Inflammatory macrophage treated with lipopolysaccharide for 4 hours (primary cell): Measurements from ENCODE around the gene CAMTA1.

Source experiments
- DNase-seq: peaks from one replicate; pipeline ENCODE4 v3.0.0-alpha.2; 2020

CAMTA1 gene

DNA sequence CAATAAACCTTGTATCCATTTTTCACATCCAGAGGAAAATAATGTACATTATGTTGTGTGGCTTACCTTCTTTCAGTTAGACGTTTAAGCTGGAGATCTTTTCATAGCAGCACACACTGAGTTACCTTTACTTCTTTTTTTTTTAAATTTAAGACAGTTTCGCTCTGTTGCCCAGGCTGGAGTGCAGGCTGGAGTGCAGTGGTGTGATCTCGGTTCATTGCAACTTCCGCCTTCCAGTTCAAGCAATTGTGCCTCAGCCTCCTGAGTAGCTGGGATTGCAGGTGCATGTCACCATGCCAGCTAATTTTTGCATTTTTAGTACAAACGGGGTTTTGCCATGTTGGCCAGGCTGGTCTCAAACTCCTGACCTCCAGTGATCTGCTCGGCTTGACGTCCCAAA, 7.4 kb upstream of the CAMTA1 start:
- DNase-seq: no peak

DNA sequence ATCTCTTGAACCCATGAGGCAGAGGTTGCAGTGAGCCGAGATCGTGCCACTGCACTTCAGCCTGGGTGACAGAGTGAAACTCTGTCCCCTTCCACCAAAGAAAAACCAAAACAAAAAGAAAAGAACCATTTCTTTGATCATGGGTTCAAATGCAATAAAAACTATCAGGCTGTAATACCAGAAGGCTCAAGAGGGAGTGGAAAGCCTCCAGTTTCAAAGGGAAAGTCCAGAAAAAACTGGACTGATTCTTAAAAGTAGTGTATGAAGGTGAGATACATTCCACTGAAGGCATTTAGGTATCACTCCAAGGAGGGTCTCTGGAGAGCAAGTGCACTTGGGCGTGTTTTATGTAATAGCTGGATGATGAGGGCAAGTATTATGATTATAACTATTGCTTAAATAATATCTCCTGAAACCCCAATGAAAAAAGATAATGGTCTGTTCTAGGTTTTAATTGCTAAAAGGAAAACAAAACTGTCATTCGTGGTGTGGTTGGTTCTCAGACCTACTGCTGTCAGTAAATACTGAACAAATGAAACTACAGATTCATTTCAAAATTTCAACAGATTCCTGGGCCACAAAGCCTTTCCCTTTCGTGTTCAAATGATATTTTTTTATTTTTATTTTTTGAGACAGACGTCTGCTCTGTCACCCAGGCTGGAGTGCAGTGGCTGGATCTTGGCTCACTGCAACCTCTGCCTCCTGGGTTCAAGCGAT, 6.0 kb upstream of the CAMTA1 start:
- no peak for DNase-seq

DNA sequence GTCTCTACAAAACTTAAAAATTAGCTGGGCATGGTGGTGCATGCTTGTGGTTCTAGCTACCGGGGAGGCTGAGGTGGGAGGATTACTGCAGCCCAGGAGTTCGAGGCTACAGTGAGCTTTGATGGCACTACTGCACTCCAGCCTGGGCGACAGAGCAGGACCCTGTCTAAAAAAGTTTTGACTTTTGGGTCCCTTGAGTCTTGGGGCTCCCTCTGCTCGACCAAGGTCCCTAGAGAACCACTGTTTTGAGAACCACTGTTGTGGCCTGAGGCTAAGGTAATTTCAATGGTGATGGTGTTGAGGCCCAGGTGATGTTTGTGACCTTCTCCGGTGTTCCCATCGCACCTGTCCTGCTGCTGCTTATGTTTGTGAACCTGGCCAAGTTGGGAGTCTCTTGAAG, 3.1 kb upstream of the CAMTA1 start:
- DNase-seq: no peak

DNA sequence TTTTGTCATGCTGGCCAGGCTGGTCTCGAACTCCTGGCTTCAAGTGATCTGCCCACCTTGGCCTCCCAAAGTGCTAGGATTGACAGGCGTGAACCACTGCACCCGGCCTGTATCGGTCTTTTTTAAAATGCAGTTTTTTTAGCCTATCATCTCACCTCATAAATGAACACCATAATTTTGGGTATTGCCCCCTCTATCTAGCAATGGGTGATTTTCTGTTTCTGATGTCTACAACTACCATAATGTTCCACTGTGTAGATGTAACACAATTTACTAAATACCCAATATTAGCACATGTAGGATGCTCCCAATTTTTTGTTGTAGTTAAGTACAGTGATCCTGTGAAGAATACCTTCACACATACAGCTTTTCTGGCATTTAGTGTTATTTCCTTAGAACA, 2.0 kb upstream of the CAMTA1 start:
- DNase-seq: no peak

DNA sequence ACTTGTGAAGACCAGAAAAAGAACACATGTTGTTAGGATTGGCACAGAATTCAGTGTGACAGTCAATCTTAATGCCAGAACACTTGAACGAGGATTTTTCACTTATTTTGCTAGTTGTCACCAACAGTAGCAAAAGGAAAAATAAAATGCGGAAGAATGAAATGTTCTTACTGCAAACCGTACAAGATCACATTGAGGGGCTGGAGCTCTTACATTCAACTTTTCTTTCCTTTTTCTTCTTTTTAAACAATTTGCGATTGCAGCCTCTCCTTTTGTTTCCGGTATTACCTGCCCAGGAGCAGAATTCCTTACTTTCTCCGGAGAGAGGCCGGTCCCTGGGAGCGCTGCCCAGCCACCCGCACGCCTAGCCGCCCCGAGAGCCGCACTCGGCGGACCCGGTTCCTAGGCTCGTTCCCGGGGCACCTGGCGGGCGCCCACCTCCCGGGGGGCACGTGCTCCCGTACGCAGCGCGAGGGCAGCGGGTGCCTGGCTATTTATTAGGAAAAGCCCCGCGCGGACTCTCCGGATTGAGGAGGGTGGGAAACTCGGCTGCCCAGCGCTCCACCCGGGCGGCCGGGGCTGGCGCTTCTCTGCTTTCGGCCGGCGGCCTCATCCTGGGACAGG, 1.2 kb upstream of the CAMTA1 start:
- peak; percentile 52 for DNase-seq

DNA sequence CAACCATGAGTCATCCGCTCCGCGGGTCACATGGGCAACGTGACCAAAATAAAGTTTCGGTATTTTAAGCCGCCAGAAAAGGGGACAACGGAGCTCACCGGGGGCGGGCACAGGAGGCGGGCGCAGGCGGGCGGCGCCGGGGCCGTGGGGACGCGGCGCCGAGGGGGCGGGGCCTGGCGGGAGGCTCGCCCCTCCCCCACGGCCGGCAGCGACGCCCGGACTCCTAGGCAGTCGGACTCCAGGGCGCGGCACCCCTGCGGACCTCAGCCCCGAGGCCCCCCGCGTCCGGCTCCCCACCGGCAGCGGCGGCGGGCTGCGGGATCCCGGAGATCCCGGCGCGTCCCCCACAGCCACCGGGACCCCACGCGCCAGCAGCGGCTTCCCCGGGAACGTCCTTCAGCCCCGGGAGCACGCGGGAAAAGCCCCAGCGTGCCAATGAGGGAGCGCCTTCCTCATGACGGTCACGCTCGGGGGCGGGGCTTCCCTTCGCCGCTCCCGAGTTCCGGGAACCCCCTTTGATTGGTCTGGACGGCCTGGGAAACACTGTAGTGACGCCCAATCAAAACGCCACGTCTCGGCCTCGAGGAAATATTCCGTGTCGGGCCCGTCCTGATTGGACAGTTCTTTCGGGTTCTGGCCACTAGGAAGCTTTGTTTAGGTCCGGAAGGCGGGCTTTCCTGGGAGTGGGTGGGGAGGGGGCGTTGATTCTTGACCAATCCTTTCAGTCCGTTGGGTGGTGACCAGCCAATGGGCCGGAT, 515 bp upstream of the CAMTA1 start:
- DNase-seq: peak; percentile 100

DNA sequence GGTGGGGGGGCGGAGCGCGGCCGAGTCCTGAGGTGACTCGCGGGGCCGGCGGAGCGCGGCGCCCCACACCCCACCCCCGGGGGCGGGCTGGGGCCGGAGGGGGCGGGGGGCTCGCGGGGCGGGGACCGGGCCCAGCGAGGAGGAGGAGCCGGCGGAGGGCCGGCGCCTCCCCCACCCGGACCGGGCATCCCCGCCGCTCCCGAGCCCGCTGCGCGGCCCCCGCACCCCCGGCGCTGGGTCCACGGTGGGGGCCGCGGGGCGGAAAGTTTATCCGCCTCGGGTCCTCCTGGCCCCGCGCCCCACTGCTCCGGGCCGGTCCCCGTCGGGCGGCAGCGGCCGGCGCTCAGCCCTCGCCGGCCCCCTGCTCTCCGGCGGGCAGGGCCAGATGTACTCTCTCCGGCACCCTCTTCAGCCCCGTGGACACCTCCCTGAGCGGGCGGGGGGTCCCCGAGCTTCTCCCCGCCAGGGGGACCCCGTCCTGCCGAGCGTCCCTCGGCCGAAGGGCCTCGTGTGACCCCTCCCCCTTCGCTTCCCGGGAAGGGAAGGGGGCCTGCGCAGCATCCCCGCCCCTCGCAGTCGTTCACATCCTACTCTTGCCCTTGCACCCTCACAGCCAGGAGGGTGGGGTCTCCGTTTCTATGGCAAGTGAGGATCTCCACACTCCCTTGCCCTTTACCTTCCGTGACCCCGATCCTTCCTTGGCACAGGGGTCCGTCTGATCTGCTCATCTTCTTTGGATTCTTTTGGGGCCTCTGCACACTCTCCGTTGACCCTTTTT, 663 bp downstream of the CAMTA1 start:
- peak; percentile 24 for DNase-seq

DNA sequence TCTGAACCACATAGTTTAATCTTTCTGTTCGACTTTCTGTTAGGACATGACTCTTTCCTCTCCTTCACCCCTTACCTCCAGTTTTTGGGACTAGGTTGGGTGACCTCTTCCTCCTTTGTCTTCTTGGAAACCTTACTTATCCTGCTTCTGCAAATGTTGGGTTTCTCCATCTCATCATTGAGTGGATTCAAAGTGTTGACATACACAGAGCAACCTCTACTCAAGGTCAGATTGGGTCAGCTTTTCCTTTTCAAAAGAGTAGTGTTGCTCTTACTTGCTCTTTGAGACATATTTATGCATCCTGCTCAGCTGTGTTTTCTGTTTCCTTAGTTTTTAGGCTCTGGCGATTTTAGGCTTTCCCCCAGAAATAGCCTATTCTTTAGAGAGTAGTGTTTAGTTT, 3.7 kb downstream of the CAMTA1 start:
- peak; percentile 34 for DNase-seq

DNA sequence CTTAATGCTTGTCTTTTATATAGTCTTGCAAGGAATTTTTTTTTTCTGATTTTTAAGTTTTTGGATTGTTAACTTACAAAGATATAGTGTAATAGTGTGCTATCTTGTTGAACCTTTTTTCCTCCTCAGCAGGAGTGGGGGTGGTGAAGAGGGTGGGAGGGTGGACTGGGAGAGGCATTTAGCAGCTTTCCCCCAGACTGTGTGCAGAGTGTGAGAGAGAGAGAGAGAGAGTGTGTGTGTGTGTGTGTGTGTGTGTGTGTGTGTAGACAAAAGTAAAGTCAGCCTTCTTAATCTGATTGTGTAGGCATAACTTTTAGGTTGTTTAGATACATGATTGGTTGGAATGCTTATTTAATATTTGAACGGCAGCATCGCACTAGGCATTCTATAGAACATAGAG, 4.9 kb downstream of the CAMTA1 start:
- DNase-seq: no peak

DNA sequence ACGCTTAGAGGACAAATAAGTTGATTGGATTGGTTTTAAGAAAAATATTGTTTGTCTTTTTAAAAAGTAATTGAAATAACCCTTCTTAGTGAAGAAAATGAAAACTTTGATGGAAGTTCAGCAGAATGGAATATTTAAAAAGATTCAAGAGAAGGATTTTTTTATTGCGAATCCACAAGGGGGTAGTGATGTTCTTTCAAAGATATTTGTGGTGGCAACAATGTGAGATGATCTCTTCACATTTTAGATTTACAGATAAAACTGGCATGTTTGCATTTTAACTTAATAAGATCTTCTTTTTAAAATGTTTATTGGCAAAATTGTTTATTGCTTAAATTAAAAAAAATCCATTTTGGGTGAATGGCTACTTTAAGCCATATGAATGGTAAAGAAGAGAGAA, 8.9 kb downstream of the CAMTA1 start:
- peak; percentile 34 for DNase-seq

DNA sequence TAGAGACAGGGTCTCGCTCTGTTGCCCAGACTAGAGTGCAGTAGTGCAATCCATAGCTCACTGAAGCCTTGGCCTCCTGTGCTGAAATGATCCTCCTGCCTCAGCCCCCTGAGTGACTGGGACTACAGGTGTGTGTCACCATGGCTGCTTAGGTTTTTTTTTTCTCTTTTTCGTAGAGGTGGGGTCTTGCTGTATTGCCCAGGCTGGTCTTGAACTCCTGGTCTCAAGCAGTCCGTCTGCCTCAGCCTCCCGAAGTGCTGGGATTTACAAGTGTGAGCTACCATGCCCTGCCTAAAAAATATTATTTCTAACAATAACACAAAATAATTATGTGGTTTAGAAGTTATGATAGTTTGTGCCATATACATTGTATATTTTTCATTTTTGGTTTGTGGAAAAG, 9.9 kb downstream of the CAMTA1 start:
- DNase-seq: no peak

DNA sequence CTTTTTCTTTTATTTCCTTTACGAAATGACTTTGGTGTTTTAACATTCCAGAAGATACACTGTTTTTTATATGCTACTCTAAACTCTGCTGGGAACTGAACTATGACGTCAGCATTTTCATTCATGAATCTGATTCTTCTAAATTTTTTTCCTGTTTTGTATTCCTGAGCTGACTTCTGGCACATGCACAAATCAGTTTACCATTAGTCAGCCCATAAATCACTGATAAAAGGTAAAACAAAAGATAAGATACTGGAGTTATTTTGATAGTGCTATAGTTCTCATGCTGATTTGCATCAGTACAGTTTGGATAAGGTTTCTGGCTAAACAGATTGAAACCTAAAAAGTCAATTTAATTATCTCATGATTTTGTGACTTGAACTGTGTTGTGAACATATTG, 10.4 kb downstream of the CAMTA1 start:
- no peak for DNase-seq

DNA sequence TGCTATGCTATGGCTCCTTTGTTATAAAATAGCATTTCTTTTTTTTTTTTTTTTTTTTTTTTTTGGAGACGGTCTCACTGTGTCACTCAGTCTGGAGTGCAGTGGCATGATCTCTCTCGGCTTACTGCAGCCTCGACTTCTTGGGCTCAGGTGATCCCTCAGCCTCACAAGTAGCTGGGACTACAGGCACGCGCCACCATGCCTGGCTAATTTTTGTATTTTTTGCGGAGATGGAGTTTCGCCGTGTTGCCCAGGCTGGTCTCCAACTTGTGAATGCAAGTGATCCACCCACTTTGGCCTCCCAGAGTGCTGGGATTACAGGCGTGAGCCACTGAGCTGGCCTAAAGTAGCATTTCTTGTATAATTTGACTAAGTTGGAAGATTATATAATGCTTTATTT, 10.8 kb downstream of the CAMTA1 start:
- no peak for DNase-seq

DNA sequence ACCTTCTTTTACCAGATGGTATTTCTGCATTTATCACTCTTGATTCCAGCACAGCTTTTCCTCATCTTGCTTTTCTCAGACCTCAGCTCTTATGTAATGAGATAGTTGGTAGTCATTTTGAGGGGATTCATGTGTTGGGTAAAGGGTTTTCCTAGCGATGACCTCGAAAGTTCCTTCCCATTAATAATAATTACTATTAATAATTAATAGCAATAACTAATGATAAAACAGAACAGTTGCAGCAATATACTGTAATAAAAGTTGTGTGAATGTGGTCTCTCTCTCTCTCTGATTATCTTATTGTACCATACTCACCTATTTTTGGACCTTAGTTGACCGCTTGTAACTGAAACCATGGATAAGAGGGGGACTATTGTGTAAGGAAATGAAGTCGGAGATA, 14.2 kb downstream of the CAMTA1 start:
- no peak for DNase-seq

DNA sequence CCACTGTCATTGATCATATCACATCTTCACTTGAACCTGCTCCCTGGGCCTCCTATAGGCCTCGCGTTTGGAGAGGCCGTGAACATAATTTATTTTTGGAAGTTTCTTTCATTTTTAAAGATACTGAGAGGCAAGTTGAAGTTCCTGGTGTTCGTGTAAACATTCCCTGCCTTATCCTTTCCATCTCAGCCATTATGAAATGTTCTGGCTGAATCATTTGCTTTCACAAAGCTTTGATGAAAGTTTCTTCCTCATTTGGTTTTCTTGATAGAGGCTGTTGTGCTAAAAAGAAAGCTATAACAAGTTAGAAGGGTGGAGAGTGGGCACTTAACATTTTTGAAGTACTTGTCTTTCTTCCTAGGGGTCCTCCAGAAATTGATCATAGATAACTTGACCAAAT, 15.5 kb downstream of the CAMTA1 start:
- DNase-seq: peak; percentile 79

DNA sequence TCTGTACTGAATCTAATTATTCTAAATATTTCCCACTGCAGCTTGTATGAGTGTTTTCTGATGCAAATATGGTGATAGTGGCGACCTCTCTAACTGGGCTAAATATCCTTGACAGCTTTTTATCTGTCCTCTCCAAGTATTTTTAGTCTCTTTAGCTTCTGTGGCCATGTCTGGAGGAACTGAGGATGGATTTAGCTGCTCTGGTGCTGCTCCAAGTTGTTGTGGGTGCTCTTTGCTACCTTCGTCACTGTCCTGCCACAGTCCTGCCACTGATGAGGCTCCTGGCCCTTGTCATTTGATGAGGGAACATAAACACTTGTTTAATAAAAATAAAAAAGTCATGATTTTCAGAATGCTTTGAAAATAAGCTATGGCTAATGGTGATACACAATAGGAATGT, 15.9 kb downstream of the CAMTA1 start:
- DNase-seq: no peak

DNA sequence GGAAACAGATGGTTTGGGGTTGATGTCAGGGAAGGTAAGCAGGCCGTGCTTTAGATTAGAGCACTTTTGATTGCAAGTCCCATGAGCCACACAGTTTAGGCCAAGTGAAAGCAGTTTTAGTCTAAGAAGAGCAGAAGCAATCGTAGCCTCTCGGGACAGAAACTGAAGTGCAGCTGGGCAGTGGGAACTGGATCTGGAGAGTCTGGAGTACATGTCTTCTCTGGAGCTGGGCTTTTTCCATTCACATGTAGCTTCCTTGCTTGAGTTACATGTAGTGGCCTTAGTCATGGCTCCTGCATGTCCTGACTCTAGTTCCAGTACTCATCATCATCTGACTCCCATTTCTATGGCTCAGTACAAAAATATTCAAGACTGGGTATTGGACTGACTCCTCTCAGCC, 16.7 kb downstream of the CAMTA1 start:
- no peak for DNase-seq

DNA sequence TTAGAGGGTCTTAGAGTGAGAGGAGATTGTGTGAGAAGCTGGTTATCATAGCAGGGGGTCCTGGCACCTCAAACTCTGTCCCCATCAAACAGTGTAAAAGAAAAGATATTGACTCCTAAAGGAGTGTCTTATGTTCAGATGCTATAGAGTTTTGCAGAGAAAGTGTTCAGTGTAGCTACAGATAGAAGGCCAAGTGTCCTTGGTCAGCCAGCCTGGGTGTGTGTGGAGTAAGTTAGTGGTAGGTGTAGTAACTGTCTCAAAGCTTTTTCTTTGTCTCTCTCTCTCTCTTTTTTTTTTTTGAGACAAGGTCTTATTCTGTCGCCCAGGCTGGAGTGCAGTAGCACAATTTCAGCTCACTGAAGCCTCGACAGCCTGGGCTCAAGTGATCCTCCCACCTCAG, 17.2 kb downstream of the CAMTA1 start:
- DNase-seq: no peak

DNA sequence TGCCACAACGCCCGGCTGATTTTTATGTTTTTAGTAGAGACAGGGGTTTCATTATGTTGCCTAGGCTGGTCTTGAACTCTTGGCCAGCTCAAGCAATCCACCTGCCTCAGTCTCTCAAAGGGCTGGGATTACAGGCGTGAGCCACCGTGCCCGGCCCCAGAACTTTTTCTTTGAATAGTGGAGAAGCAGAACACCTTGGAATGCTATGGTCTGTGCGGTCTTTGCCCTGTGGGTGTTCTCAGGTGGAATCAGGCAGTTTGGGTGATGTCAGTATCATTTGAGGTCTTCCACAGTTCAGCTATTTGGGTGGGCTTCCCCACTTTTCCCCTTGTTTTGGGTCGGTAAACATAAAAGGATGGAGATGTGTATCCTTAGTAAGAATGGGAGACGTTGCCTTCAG, 17.6 kb downstream of the CAMTA1 start:
- no peak for DNase-seq

DNA sequence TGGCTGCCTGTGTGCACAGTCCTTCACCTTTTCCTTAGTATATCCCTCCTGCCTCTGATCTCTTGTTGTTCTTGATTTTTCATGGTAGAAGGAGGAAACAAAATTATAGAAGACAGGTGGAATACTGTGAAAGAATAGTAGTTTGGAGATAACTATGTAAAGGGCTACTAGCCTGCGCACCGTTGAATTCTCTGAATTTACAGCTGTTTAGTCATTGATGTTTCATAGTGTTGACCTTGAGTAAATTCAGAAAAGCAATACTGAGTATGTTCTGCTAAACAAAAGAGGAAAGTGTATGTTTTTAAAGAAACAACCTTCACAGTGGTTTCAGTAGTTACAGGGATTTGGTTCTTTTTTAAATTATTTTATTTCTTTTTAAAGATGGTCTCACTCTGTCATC, 18.1 kb downstream of the CAMTA1 start:
- DNase-seq: no peak

DNA sequence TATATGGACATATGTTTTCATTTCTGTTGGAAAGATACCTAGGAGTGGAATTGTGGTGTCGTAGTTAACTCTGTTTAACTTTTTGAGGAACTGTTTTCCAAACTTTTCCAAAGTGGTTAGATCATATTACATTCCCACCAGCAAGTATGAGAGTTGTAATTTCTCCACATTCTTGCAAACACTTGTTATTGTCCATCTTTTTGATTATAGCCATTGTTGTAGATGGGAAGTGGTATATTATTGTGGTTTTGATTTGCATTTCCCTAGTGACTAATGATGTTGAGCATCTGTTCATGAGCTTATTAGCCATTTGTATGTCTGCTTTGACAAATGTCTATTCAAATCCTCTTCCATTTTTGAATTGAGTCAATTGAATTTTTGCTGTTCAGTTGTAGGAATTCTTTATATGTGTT, 19.8 kb downstream of the CAMTA1 start:
- DNase-seq: peak; percentile 53

DNA sequence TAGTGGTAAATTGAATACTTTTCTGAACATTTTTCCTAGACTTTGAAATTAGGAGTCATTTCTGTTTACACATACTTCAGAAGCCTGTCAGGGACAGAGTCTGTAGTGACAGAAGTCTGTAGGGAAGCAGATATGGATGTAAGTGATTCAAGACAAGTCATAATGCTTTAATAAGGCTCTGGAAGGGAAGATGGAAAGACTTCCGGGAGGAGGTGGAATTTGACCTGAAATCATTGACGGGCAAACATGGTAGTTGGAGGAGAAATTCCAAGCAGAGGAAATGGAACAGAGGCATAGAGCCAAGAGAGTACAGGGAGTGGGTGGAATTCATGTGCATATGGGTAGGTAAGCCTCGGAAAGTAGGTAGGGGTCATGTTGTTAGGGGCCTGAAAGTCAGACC, 22.5 kb downstream of the CAMTA1 start:
- DNase-seq: no peak

DNA sequence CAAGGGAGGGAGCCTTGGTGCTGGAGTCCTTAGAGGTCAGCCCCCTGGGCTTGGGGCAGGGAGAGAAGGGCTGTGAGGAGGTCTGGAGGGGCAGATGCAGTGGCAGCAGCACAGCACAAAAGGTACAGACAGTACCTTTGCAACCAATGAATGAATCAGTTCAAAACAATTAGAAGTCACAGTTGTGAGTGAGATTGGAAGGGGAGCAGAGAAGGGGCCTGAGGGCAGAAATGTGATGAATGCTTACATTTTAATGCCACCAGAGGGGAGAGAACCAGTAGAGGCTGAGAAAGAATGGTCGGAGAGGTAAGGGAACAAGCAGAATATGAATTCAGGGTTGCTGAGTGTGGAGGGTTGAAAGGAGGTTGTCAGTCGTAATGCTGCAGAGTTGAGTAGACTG, 24.2 kb downstream of the CAMTA1 start:
- no peak for DNase-seq
